CD4-positive, alpha-beta T cell (primary cell): ENCODE measurements around the gene PITPNM3. TPM values are rescaled to one million over a fixed set of nuclear protein-coding genes. Genes with fewer than 3 reads are reported as not detected.

Experiments used
- ATAC-seq: fragments of 200-7000 bp; cut with Tn5 transposase; one replicate; pipeline ENCODE4 v1.10.0; 2022; ENCODE audit warnings: mild to moderate bottlenecking; ENCODE audit not compliant: poor library complexity
- CTCF ChIA-PET: fragments of 350-600 bp; sonication (Branson Sonifier 250); formaldehyde crosslinking; loops from one replicate; lab custom pipeline; 2021; ENCODE audit warnings: antibody characterized with exemption, inconsistent platforms; lab: Charles Lee
- POLR2A ChIA-PET: fragments of 350-600 bp; sonication (Branson Sonifier 250); formaldehyde crosslinking; loops from one replicate; lab custom pipeline; 2021; ENCODE audit warnings: antibody characterized with exemption, inconsistent platforms; lab: Charles Lee
- DNase-seq, 14 experiments: peaks; one replicate each; pipeline ENCODE4 v3.0.0-alpha.2; 2013 to 2020; ENCODE audit warnings: mixed read lengths in 2 of 14
- H3K27ac ChIP-seq, 2 donors: one replicate each; pipeline versions ENCODE4 v1.5.1 to v1.7.0; 2013; ENCODE audit warnings: low read length in 2 of 2, low read depth in 1 of 2, mild to moderate bottlenecking in 1 of 2
- H3K27me3 ChIP-seq, 2 experiments: 1 replicate in 1 of 2; 2 replicates in 1 of 2; pipeline versions ENCODE4 v1.6.1 to v1.7.0; 2013; ENCODE audit warnings: low read length in 2 of 2, control low read depth in 1 of 2, mild to moderate bottlenecking in 1 of 2, moderate library complexity in 1 of 2; ENCODE audit not compliant: insufficient read depth in 2 of 2, control insufficient read depth in 1 of 2
- H3K36me3 ChIP-seq: one replicate; pipeline ENCODE4 v1.6.1; 2013; ENCODE audit warnings: low read length, control low read depth; ENCODE audit not compliant: insufficient read depth
- H3K4me1 ChIP-seq: one replicate; pipeline ENCODE4 v1.6.1; 2013; ENCODE audit warnings: low read length, control low read depth; ENCODE audit not compliant: insufficient read depth
- H3K4me3 ChIP-seq: one replicate; pipeline ENCODE4 v1.5.1; 2013; ENCODE audit warnings: mild to moderate bottlenecking, low read length, moderate library complexity
- H3K9me3 ChIP-seq, 2 experiments: 1 replicate in 1 of 2; 2 replicates in 1 of 2; pipeline versions ENCODE4 v1.6.1 to v1.7.0; 2013; ENCODE audit warnings: low read length in 2 of 2, mild to moderate bottlenecking in 2 of 2, control low read depth in 1 of 2, moderate library complexity in 1 of 2; ENCODE audit not compliant: control insufficient read depth in 1 of 2, insufficient read depth in 1 of 2
- H3K27ac Mint-ChIP-seq: one replicate; pipeline ENCODE4 v1.8.0; 2020; ENCODE audit warnings: mixed read lengths
- H3K27me3 Mint-ChIP-seq: one replicate; pipeline ENCODE4 v1.8.0; 2021; ENCODE audit warnings: mixed read lengths
- H3K36me3 Mint-ChIP-seq: one replicate; pipeline ENCODE4 v1.8.0; 2021; ENCODE audit warnings: low read depth, mixed read lengths
- H3K4me1 Mint-ChIP-seq: one replicate; pipeline ENCODE4 v1.8.0; 2021; ENCODE audit warnings: low read depth, mixed read lengths
- H3K4me3 Mint-ChIP-seq: one replicate; pipeline ENCODE4 v1.8.0; 2020; ENCODE audit warnings: mild to moderate bottlenecking, mixed read lengths
- H3K9me3 Mint-ChIP-seq: one replicate; pipeline ENCODE4 v1.8.0; 2020; ENCODE audit warnings: mixed read lengths
- intact Hi-C, 2 experiments: fragments of 100-400 bp; cut with DNase I in 1 of 2; cut with micrococcal nuclease in 1 of 2; formaldehyde crosslinking; loops; one replicate each; pipeline versions ENCODE4 v1.15.1 to v1.9.0; 2023 to 2025; cut with DNase I, micrococcal nuclease
- total RNA-seq, 174 experiments: library from RNA in 2 of 174; stranded (reverse) in 2 of 174; gene quantifications; one replicate each; pipeline ENCODE4 v1.2.3 and lab custom pipeline; 2021 to 2026
- TF ChIP-seq, protein P1 (sequence below): fragments of 200-600 bp; IDR thresholded peaks from one replicate; pipeline ENCODE4 v1.8.0; 2022; ENCODE audit warnings: antibody characterized with exemption, mild to moderate bottlenecking

PITPNM3 gene
- total RNA-seq, 2 experiments from 2014 or later = 0.34 to 0.41 TPM

DNA sequence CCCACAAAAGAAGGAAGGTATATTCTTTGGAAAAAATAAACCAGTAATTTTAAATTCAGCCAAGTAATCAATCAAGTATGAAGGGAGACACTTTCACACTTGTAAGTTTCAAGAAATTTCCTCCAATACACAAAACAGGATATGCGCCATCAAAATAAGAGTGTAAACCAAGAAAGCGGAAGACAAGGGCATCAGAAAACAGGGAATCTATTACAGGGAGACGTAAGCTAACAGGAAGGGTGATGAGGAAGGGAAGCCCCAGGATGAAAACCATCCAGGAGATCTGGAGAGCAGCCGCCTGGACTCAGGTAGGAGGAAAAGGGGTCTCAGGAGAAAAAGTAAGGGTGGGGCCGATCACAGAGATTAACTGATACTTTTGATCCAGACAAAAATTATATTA, 31.8 kb upstream of the PITPNM3 start:
- no peak overlapping the region for H3K27ac Mint-ChIP-seq
- H3K4me3 Mint-ChIP-seq = no peak overlapping the region
- ChIA-PET CTCF (no interaction called here), POLR2A (no interaction called here)
- no peak overlapping the region for H3K4me3 ChIP-seq
- H3K9me3 Mint-ChIP-seq = no peaks in the 10 kb centered on the region
- intact Hi-C loops = no loop called here
- no peaks in the 10 kb centered on the region for H3K27me3 Mint-ChIP-seq
- no peaks in the 10 kb centered on the region for H3K9me3 ChIP-seq
- TF ChIP-seq, protein P1, sequence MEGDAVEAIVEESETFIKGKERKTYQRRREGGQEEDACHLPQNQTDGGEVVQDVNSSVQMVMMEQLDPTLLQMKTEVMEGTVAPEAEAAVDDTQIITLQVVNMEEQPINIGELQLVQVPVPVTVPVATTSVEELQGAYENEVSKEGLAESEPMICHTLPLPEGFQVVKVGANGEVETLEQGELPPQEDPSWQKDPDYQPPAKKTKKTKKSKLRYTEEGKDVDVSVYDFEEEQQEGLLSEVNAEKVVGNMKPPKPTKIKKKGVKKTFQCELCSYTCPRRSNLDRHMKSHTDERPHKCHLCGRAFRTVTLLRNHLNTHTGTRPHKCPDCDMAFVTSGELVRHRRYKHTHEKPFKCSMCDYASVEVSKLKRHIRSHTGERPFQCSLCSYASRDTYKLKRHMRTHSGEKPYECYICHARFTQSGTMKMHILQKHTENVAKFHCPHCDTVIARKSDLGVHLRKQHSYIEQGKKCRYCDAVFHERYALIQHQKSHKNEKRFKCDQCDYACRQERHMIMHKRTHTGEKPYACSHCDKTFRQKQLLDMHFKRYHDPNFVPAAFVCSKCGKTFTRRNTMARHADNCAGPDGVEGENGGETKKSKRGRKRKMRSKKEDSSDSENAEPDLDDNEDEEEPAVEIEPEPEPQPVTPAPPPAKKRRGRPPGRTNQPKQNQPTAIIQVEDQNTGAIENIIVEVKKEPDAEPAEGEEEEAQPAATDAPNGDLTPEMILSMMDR = no peak
- H3K27ac ChIP-seq = no peak overlapping the region
- no peak for DNase-seq
- no peak for ATAC-seq
- H3K36me3 Mint-ChIP-seq = peaks cover 98% of the 10 kb centered on the region
- no peaks in the 10 kb centered on the region for H3K4me1 ChIP-seq
- no peaks in the 10 kb centered on the region for H3K4me1 Mint-ChIP-seq
- no peaks in the 10 kb centered on the region for H3K27me3 ChIP-seq
- peaks cover 73% of the 10 kb centered on the region for H3K36me3 ChIP-seq

DNA sequence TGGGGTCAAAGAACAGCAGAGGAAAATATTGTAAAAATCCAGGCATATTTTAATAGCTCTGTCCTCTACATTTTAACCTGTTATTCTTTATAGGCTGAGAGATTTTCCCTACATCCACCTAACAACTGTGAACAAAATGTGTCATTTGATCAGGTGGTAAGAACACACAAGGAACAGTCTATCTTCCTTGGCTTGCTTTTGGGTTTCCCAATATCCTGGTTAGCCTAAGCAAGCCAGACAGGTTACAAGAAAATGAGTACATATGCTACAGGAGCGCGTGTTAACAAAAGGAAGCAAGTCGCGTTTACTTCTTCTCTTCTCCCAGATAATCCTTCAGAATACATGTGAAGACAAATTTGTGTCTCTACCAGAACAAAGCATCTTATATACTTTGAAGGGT, 31.0 kb upstream of the PITPNM3 start:
- no peak overlapping the region for H3K4me3 ChIP-seq
- Mint-ChIP-seq H3K27me3 (no peaks in the 10 kb centered on the region), H3K4me1 (no peaks in the 10 kb centered on the region), H3K27ac (no peak overlapping the region), H3K4me3 (no peak overlapping the region), H3K9me3 (no peaks in the 10 kb centered on the region), H3K36me3 (peaks cover 99% of the 10 kb centered on the region)
- DNase-seq (no peak), ATAC-seq (no peak)
- no peak overlapping the region for H3K27ac ChIP-seq
- no peaks in the 10 kb centered on the region for H3K4me1 ChIP-seq
- H3K9me3 ChIP-seq = no peaks in the 10 kb centered on the region
- CTCF ChIA-PET = no interaction called here
- TF ChIP-seq, protein P1 = no peak
- no peaks in the 10 kb centered on the region for H3K27me3 ChIP-seq
- POLR2A ChIA-PET = no interaction called here
- intact Hi-C loops = no loop called here
- H3K36me3 ChIP-seq = peaks cover 73% of the 10 kb centered on the region

DNA sequence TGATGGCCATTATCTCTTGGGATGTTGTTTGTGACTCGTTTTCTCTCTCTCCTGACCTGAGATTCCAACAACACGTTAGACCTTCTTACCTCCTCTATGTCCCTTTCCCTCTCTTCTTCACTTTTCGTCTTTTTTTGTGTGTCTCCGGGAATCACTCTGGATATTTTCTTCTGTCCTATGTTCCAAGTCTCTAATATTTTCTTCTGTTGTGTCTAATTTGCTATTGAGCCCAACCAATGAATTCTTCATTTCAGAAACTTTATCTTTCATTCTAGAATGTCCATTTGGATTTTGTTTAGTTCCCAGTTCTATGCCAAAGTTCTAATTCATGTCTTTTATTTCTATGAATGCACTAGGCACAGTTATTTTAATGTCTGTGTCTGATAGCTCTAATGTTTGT, 27.1 kb upstream of the PITPNM3 start:
- DNase-seq = no peak
- Histone ChIP-seq H3K27ac (no peak overlapping the region), H3K4me3 (no peak overlapping the region), H3K9me3 (no peaks in the 10 kb centered on the region), H3K27me3 (no peaks in the 10 kb centered on the region), H3K36me3 (peaks cover 44% of the 10 kb centered on the region), H3K4me1 (no peaks in the 10 kb centered on the region)
- H3K36me3 Mint-ChIP-seq = peaks cover 78% of the 10 kb centered on the region
- H3K27ac Mint-ChIP-seq = no peak overlapping the region
- H3K27me3 Mint-ChIP-seq = no peaks in the 10 kb centered on the region
- no peak overlapping the region for H3K4me3 Mint-ChIP-seq
- intact Hi-C loops = no loop called here
- H3K4me1 Mint-ChIP-seq = no peaks in the 10 kb centered on the region
- no peak for ATAC-seq
- ChIA-PET POLR2A (no interaction called here), CTCF (no interaction called here)
- no peaks in the 10 kb centered on the region for H3K9me3 Mint-ChIP-seq
- TF ChIP-seq, protein P1 = no peak
